OCI-LY3 (cell line): ENCODE results near the gene SMYD1.

Experiments
- CTCF ChIP-seq: fragments of 200-600, 300-600 bp; sonication (generic); IDR thresholded peaks from 2 replicates; pipeline ENCODE4 v1.5.1; 2014; ENCODE audit warnings: antibody characterized with exemption, low read length, low read depth
- EZH2phosphoT487 ChIP-seq: fragments of 200-600 bp; shearing (Covaris generic); IDR thresholded peaks from 2 replicates; pipeline ENCODE4 v1.6.1; 2018; ENCODE audit warnings: antibody characterized with exemption, mixed run types, low read depth

DNA sequence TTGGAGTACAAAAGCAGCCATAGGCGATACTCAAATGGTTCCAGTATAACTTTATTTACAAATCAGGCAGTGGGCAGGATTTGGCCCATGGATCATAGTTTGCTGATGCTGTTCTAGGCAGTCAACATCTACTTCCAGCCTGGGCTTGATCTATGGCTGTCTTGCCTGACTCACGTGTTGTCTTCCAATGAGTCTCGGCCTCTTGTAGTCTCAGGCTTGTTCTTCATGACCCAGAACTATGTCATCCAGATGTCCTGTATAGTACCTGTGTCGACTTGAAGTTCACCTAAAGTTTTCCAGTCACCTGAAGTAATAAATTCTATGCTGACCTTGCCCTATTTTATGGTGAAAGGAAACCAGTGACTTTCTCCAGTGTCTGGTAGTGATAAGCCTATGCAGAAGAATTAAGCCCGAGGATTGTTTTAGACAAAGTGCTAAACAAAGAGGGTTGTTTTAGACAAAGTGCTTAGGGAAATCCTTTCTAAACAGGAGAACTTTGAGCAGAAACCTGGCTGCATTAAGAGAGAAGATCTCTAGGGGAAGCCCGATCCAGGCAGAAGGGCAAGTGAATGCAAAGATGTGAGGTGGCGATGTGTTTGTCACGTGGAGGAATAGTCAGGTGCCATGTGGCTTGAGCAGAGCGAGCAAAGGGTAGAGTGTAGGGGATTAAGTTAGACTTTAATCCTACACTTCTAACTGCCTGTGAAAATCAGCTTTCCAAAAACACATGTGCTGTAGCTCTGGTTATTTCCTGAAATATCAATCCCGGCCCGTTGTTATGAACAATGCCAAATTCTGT lies 94.0 kb downstream of the SMYD1 start:
- no peak for TF ChIP-seq CTCF
- TF ChIP-seq EZH2phosphoT487 = no peak
